Skeletal muscle satellite cell (primary cell): Measurements from ENCODE around the gene DYNC1H1.

Experiments
- H3K27me3 ChIP-seq: 2 replicates; pipeline ENCODE4 v1.7.0; 2013; ENCODE audit warnings: low read length; ENCODE audit not compliant: control insufficient read depth, insufficient read depth
- H3K36me3 ChIP-seq: 2 replicates; pipeline ENCODE4 v1.7.0; 2013; ENCODE audit warnings: mild to moderate bottlenecking, control low read depth, low read length; ENCODE audit not compliant: insufficient read depth
- H3K4me1 ChIP-seq: 2 replicates; pipeline ENCODE4 v1.7.0; 2013; ENCODE audit warnings: low read length; ENCODE audit not compliant: control insufficient read depth, insufficient read depth
- H3K4me2 ChIP-seq: 2 replicates; pipeline ENCODE4 v1.7.0; 2013; ENCODE audit warnings: mild to moderate bottlenecking, low read length
- H3K4me3 ChIP-seq: 2 replicates; pipeline ENCODE4 v1.7.0; 2013; ENCODE audit warnings: low read length
- H3K9ac ChIP-seq: 2 replicates; pipeline ENCODE4 v1.7.0; 2013; ENCODE audit warnings: mild to moderate bottlenecking, low read depth, low read length, moderate library complexity
- H3K9me3 ChIP-seq: replicated peaks from 2 replicates; pipeline ENCODE4 v1.7.0; 2013; ENCODE audit warnings: mild to moderate bottlenecking, control low read depth, low read length

DYNC1H1 gene

DNA sequence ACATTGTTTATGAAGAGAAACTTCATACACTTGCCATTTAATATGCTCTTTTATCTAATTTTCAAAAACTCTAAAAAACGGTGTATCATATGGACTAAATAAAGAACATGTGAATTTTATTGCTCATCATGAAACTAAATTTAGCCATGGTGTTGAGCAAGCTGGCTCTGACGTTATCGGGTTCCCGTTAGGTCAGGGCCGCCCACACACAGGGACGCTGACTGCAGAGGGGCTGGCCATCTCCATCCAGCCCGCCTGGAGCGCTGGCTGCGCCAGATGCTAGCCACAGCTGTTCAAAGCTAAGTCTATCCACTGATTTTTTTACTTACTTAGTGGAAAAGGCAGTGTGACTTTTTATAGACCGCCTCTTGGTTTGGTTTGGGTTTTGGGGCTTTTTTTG, 36.5 kb upstream of the DYNC1H1 start:
- H3K9ac ChIP-seq, result peak overlapping the region; percentile 57
- peak overlapping the region; percentile 59 for H3K4me2 ChIP-seq
- no peaks in the 10 kb centered on the region for H3K9me3 ChIP-seq
- peaks cover 10% of the 10 kb centered on the region for H3K36me3 ChIP-seq
- H3K27me3 ChIP-seq, result no peaks in the 10 kb centered on the region
- no peak overlapping the region for H3K4me3 ChIP-seq
- H3K4me1 ChIP-seq, result peaks cover 16% of the 10 kb centered on the region

DNA sequence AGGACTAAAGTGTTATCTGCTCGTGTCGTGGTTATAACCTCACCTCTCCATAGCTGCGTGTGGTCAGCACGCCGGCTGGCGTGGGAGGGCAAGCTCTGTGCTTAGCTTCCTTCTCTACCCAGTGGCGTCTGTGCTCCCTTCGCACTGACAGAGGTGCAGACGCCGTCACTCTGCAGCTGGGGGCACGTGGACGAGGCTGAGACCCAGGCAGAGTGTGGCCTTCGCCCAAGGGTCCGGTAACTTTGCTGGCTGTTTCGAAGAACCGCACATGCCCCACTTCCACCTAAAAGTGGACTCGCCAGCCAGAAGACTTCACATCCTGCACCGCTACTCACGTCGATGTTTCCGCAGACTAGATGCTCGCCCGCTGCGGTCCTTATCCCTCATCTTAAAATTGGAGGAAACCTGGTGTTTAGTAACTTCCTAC, 35.9 kb upstream of the DYNC1H1 start:
- Histone ChIP-seq H3K36me3 (peaks cover 10% of the 10 kb centered on the region), H3K4me3 (peak overlapping the region; percentile 22), H3K4me2 (peak overlapping the region; percentile 59), H3K9ac (peak overlapping the region; percentile 45), H3K9me3 (no peaks in the 10 kb centered on the region), H3K27me3 (no peaks in the 10 kb centered on the region), H3K4me1 (peaks cover 16% of the 10 kb centered on the region)

DNA sequence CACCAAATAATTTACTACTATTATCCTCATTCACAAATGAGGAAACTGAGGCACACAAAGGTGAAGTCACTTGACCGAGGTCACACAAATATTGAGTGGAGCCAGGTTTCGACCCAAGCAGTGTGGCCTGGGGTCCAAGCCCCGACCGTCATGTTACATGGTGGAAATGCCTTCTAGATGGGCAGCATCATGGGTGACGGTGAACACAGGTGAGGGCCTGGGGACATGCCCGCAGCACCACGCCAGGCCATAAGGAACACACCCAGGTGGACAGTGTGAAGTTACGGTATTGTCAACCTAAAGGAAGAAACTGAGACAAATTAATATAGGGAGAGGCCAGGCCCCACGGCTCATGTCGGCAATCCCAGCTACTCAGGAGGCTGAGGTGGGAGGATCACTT, 35.3 kb upstream of the DYNC1H1 start:
- no peak overlapping the region for H3K9ac ChIP-seq
- H3K27me3 ChIP-seq, result no peaks in the 10 kb centered on the region
- H3K4me3 ChIP-seq, result no peak overlapping the region
- no peak overlapping the region for H3K4me2 ChIP-seq
- peaks cover 10% of the 10 kb centered on the region for H3K36me3 ChIP-seq
- H3K4me1 ChIP-seq, result peaks cover 16% of the 10 kb centered on the region
- H3K9me3 ChIP-seq, result no peaks in the 10 kb centered on the region

DNA sequence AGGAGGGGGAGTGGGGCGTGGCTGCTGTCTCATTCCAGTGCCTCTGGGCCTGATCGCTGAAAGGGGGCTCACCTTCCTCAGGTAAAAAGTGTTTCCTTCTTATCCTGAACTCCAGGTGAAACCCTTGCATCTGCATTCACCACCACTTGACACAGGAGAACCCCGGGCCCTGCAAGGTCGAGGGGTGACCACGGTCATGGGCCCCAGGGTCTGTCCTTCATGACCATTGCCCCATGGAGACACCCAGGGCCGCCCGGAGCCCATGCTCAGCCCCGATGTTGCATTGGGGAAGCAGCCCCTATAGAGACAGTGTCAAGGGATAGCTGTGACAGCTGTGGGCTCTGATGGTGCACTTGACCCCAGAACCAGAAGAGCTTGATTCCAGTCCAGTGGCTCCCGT, 34.4 kb upstream of the DYNC1H1 start:
- peaks cover 16% of the 10 kb centered on the region for H3K4me1 ChIP-seq
- no peaks in the 10 kb centered on the region for H3K27me3 ChIP-seq
- H3K9ac ChIP-seq, result no peak overlapping the region
- H3K9me3 ChIP-seq, result no peaks in the 10 kb centered on the region
- H3K4me2 ChIP-seq, result no peak overlapping the region
- H3K36me3 ChIP-seq, result peaks cover 5% of the 10 kb centered on the region
- no peak overlapping the region for H3K4me3 ChIP-seq

DNA sequence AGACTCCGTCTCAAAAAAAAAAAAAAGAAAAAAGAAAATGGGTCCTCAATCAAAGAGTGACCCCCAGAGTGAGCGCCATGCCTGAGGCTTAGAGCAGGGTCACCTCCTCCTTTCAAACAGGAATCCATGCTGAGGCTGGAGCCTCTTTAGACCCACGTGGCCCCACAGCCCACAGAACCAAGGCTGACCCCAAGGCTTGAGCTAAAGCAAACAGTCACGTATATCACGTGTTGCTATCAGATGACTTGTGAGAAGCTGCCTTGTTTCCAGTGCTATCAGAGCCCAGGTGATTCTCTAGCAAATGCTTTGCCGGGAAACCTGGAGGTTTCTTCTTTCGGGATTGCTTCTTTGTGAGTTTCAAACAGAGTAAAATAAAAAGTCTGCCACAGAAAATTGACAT, 31.7 kb upstream of the DYNC1H1 start:
- no peak overlapping the region for H3K4me2 ChIP-seq
- H3K27me3 ChIP-seq, result no peaks in the 10 kb centered on the region
- H3K4me3 ChIP-seq, result no peak overlapping the region
- H3K4me1 ChIP-seq, result peaks cover 8% of the 10 kb centered on the region
- no peaks in the 10 kb centered on the region for H3K9me3 ChIP-seq
- no peaks in the 10 kb centered on the region for H3K36me3 ChIP-seq
- H3K9ac ChIP-seq, result no peak overlapping the region

DNA sequence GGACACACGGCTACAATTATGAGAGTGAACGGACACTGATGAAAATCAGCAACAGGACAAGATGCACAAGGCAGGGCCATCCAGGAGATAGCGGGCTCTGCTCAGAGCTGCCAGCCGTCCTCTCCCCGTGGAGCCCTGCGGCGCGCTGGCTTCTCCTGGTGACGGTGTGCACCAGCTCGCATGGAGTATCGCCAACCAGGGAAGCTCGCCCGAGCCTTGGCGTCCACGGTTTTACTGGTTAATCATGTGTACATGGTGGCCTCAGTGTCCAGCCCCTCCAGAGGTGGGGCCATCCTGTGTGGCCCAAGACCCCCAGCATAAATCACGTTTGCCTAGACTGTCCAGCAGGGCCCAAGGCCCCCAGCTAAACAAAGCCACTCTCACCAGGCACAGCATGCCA, 31.2 kb upstream of the DYNC1H1 start:
- Histone ChIP-seq H3K4me2 (no peak overlapping the region), H3K36me3 (no peaks in the 10 kb centered on the region), H3K27me3 (no peaks in the 10 kb centered on the region), H3K9me3 (no peaks in the 10 kb centered on the region), H3K4me1 (peaks cover 4% of the 10 kb centered on the region), H3K9ac (no peak overlapping the region), H3K4me3 (no peak overlapping the region)

DNA sequence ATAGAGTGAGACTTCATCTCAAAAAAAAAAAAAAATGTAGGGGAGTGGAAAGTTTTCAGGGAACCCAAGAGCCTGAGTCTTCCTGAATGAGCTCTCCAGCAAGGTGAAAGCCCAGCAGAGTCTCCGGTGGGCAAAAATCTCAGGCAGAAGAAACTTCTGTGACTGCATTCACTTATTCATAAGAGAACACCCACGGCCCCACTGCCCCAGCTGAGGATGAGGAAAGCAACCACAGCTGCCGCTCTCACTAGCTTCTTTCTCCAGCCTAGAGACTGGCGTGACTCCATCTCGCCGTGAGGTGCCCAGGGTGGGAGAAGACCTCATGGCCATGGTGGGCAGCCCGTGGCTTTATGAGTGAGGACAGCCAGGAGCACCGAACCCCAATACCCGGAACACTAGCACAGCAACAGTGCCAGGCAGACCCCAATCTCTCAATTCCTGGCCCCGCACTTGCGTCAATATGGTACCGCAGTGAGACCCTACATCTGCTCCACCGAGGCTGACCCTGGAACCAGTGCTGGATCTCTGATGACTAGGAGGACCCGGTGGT, 29.7 kb upstream of the DYNC1H1 start:
- no peaks in the 10 kb centered on the region for H3K9me3 ChIP-seq
- no peaks in the 10 kb centered on the region for H3K4me1 ChIP-seq
- no peak overlapping the region for H3K4me2 ChIP-seq
- H3K27me3 ChIP-seq, result peaks cover 8% of the 10 kb centered on the region
- no peak overlapping the region for H3K9ac ChIP-seq
- no peak overlapping the region for H3K4me3 ChIP-seq
- H3K36me3 ChIP-seq, result no peaks in the 10 kb centered on the region

DNA sequence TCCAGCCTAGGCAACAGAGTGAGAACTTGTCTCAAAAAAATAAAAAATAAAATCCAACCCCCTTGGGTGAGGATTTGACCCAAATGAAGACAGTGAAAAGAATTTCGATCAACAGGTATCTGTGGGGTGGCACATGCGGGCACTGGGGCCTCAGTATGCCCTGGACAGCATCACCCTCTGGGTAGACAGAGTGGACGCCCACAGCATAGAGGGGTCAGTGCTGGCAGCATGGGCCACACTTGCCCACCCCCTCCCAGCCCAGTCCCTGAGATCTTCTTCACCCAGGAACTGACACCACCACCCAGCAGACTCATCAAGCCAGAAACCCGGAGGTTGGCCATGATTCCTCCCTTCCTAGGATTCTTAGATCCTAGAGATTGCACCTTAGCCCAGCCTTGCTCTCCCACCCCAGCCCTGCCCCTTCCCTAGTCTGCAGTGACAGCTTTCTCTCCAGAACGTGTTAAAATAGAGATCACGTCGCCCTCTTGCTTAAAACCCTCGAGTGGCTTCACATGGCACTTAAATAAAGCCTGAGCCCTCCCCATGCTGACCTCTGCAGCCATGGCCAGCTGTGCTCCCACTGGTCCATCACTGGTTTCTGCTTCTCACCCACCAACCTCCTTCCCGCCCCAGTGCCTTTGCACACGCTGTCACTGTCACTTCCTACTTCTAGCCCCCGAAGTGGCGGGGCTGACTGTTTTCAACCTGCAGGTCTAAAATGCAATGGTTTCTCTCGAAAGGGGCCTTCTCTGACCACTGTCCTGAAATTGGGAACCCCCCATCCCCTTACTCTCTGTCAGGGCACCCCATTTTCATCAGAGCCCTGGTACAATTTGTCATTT, 26.2 kb upstream of the DYNC1H1 start:
- Histone ChIP-seq H3K36me3 (no peaks in the 10 kb centered on the region), H3K9ac (no peak overlapping the region), H3K4me3 (no peak overlapping the region), H3K9me3 (no peaks in the 10 kb centered on the region), H3K27me3 (peaks cover 12% of the 10 kb centered on the region), H3K4me2 (no peak overlapping the region), H3K4me1 (no peaks in the 10 kb centered on the region)

DNA sequence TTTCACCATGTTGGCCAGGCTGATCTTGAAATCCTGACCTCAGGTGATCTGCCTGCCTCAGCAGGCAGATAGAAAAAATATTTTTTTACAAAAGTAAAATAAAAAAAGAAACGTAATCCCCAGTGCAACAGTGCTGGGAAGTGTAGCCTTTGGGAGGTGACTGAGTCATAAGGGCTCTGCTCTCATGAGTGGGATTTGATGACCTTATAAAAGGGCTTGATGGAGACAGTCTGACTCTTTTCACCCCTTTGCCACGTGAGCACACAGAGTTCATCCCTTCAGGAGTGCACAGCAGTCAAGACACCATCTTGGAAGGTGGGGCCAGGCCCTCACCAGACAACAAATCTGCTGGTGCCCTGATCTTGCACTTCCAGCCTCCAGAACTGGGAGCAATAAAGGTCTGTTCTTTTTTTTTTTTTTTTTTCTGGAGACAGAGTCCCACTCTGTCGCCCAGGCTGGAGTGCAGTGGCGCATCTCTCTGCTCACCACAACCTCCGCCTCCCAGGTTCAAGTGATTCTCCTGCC, 24.7 kb upstream of the DYNC1H1 start:
- Histone ChIP-seq H3K27me3 (peaks cover 12% of the 10 kb centered on the region), H3K9me3 (no peaks in the 10 kb centered on the region), H3K36me3 (no peaks in the 10 kb centered on the region), H3K9ac (no peak overlapping the region), H3K4me2 (no peak overlapping the region), H3K4me1 (no peaks in the 10 kb centered on the region), H3K4me3 (no peak overlapping the region)

DNA sequence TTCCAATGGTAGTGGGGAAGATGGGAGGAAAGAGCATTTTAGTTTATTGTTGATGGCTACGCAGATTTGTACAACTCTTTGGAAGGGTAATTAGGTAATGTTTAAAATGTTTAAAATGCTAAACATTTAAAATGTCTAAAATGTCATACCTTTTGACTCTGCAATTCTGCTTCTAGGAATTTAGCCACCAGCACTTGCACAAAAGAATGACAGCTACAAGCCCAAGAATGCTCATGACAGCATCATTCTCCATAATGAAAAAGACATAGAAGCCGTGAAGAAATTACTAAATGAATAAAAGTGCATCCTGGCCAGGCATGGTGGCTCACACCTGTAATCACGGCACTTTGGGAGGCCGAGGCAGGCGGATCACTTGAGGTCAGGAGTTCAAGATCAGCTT, 19.9 kb upstream of the DYNC1H1 start:
- Histone ChIP-seq H3K27me3 (peaks cover 15% of the 10 kb centered on the region), H3K4me3 (no peak overlapping the region), H3K4me2 (no peak overlapping the region), H3K9ac (no peak overlapping the region), H3K9me3 (no peaks in the 10 kb centered on the region), H3K4me1 (peaks cover 7% of the 10 kb centered on the region), H3K36me3 (no peaks in the 10 kb centered on the region)

DNA sequence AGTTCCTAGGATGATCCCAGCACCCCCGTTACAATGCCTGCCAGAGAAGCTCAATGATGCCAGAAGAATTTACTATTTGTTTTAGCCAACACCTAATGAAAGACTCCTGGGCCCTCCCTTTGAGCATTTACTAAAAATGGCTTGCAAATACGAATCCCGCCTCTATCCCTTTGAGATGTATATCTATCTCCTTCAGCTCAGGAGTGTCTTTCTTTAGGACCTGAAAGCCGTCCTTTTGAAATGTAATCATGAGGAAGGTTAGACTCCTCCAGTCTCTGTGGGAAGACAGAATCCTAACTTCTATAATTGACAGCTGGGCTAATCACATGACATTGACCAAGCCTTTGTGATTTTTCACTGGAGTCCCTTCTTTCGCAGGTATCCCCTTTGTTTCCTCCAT, 19.2 kb upstream of the DYNC1H1 start:
- Histone ChIP-seq H3K9ac (no peak overlapping the region), H3K27me3 (peaks cover 15% of the 10 kb centered on the region), H3K9me3 (no peaks in the 10 kb centered on the region)

DNA sequence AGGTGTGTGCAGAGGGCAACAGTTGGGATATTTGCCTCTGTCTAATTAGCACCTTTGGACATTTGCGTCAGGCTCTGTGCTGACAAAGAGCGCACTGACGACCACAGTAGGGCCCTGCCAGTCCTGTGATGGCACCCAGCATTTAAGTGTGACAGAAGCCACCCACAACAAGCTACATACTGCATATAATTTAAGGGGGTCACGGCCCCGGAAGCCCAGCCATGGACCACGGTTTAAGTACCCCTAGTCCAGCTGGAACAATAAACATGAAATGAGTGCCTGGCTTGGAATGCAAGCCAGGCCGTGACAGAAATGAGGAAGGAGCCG, 16.8 kb upstream of the DYNC1H1 start:
- Histone ChIP-seq H3K9ac (peak overlapping the region; percentile 93), H3K36me3 (no peaks in the 10 kb centered on the region), H3K4me2 (peak overlapping the region; percentile 79), H3K4me1 (peaks cover 8% of the 10 kb centered on the region), H3K9me3 (no peaks in the 10 kb centered on the region), H3K27me3 (peaks cover 14% of the 10 kb centered on the region), H3K4me3 (peak overlapping the region; percentile 85)

More for the DNA sequence above, 19.2 kb upstream of the DYNC1H1 start:
- peaks cover 8% of the 10 kb centered on the region for H3K4me1 ChIP-seq
- H3K4me2 ChIP-seq, result no peak overlapping the region
- no peak overlapping the region for H3K4me3 ChIP-seq
- no peaks in the 10 kb centered on the region for H3K36me3 ChIP-seq
